ENCODE measurements around the gene MYBBP1A. TPM values are rescaled to one million over a fixed set of nuclear protein-coding genes. Genes with fewer than 3 reads are reported as not detected.

MYBBP1A gene
- total and polyA plus RNA-seq, 2 donors (not counting 1 experiment from before 2014, with no cell fraction given) = 72.4 to 74.4 TPM

DNA sequence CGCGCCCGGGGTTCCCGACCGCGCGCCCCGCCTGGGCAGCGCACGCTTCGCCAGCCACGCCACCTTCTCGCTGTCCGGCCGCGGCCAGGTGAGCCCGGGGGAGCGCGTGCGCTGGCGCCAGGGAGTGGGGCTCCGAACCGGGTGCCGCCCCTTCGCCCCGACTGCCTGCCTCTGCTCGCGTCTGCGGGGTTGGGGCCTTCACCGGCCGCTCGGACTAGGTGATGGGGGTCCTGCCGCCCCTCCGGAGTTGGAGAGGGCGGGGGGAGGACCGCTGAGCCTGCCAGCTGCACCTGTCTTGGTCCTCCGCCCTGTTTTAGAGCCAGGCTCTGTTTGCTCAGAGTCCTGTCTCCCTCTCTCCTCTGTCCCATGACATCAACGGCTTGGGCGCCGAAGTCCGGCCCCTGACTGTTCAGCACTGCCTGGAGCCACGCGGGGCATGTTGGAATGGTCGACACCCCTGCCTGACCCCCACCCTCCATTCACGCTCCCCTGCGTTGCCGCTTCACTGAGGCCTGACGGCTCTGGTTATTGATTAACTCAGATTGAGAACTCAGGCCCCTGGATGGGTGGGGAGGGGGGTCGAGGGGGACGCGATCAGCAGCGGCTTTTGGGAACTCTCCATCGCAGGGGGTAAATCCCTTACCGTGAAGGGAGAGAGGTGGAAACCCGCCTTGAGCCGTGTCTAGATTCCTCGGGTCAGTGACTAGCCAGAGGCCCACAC lies 29.9 kb upstream of the MYBBP1A start:
- Histone ChIP-seq H3K27ac (ENCODE audit: low read length in 2 of 2) (no peak overlapping the region), H3K9ac (ENCODE audit: low read length) (no peak overlapping the region), H3K4me1 (ENCODE audit: control insufficient read depth in 2 of 2, insufficient read depth in 2 of 2, low read length in 2 of 2) (peaks cover 8 to 16% of the 10 kb centered on the region in 2 donors), H2AFZ (ENCODE audit: insufficient read depth, low read depth, low read length, poor library complexity, severe bottlenecking) (no peak overlapping the region), H3K79me2 (ENCODE audit: control insufficient read depth, insufficient read depth, low read length) (no peaks in the 10 kb centered on the region), H4K20me1 (ENCODE audit: control insufficient read depth, insufficient read depth, low read length, poor library complexity, severe bottlenecking) (no peaks in the 10 kb centered on the region), H3K9me3 (ENCODE audit: control extremely low read depth in 1 of 3, control insufficient read depth in 2 of 3, insufficient read depth in 1 of 3, low read length in 2 of 3) (peaks cover 0 to 7% (median 0%) of the 10 kb centered on the region in 3 donors), H3K4me3 (ENCODE audit: control extremely low read depth in 1 of 5, extremely low read depth in 1 of 5, insufficient read depth in 1 of 5, low read depth in 2 of 5, low read length in 4 of 5) (peak overlapping the region in 1 of 5 experiments; percentile 41), H3K4me2 (replicated peaks; ENCODE audit: low read depth, low read length, poor library complexity, severe bottlenecking) (peak overlapping the region; percentile 89), H3K36me3 (replicated peaks in 1 of 2; ENCODE audit: control extremely low read depth in 1 of 2, control insufficient read depth in 1 of 2, extremely low read depth in 1 of 2, insufficient read depth in 2 of 2, low read length in 1 of 2) (no peaks in the 10 kb centered on the region), H3K27me3 (replicated peaks in 1 of 4; ENCODE audit: control extremely low read depth in 1 of 4, control insufficient read depth in 3 of 4, insufficient read depth in 4 of 4, low read length in 3 of 4) (peaks cover 0 to 41% (median 22%) of the 10 kb centered on the region in 4 experiments)
- no peak for ATAC-seq (ENCODE audit: low read depth)
- Mint-ChIP-seq H3K27me3 (peaks cover 44% of the 10 kb centered on the region), H3K4me3 (peak overlapping the region; percentile 69), H3K4me1 (peaks cover 8% of the 10 kb centered on the region), H3K27ac (no peak overlapping the region), H3K9me3 (ENCODE audit: insufficient read depth) (no peaks in the 10 kb centered on the region)
- DNase-seq = no peak
- TF ChIP-seq EZH2 (IDR thresholded peaks at IDR 0.05; ENCODE audit: borderline replicate concordance, insufficient read depth, low read depth, low read length, poor library complexity, severe bottlenecking) (no peak), CTCF (IDR thresholded peaks at IDR 0.05) (no peak)
- WGBS (ENCODE audit: insufficient coverage) = 33% methylated on average over 53 of the region's 57 CpGs
- POLR2A ChIA-PET = no interaction called here
- CTCF ChIA-PET = no interaction called here
- intact Hi-C loops (cut with micrococcal nuclease) = no loop called here

Data from B cell (primary cell).